Activated naive CD8-positive, alpha-beta T cell treated with anti-CD3 and anti-CD28 coated beads, Interleukin-2, amount 50 U/mL, for 24 hours (primary cell): ENCODE data around the gene BHLHE23.

Source experiments
- ATAC-seq: fragments of 150-1000 bp; cut with Tn5 transposase; one replicate; pipeline ENCODE4 v1.10.0; 2021
- DNase-seq: peaks from one replicate; pipeline ENCODE4 v3.0.0; 2021
- H3K27ac Mint-ChIP-seq: one replicate; pipeline ENCODE4 v1.8.0; 2021; ENCODE audit warnings: mild to moderate bottlenecking, mixed read lengths
- H3K27me3 Mint-ChIP-seq: one replicate; pipeline ENCODE4 v1.8.0; 2021; ENCODE audit warnings: mixed read lengths
- H3K36me3 Mint-ChIP-seq: one replicate; pipeline ENCODE4 v1.8.0; 2021; ENCODE audit warnings: low read depth, mixed read lengths
- H3K4me1 Mint-ChIP-seq: one replicate; pipeline ENCODE4 v1.8.0; 2021; ENCODE audit warnings: mixed read lengths
- H3K4me3 Mint-ChIP-seq: one replicate; pipeline ENCODE4 v1.8.0; 2021; ENCODE audit warnings: mild to moderate bottlenecking, moderate library complexity, mixed read lengths
- H3K9me3 Mint-ChIP-seq: one replicate; pipeline ENCODE4 v1.8.0; 2021; ENCODE audit warnings: mixed read lengths

Gene BHLHE23

GRCh38 chr20:63033794-63034709 lies 27.3 kb upstream of the BHLHE23 start:
- DNase-seq (no peak), ATAC-seq (no peak)
- Mint-ChIP-seq H3K27me3 (peaks cover 19% of the 10 kb centered on the region), H3K4me1 (peaks cover 6% of the 10 kb centered on the region), H3K36me3 (no peaks in the 10 kb centered on the region), H3K4me3 (no peak overlapping the region), H3K27ac (no peak overlapping the region), H3K9me3 (no peaks in the 10 kb centered on the region)

DNA sequence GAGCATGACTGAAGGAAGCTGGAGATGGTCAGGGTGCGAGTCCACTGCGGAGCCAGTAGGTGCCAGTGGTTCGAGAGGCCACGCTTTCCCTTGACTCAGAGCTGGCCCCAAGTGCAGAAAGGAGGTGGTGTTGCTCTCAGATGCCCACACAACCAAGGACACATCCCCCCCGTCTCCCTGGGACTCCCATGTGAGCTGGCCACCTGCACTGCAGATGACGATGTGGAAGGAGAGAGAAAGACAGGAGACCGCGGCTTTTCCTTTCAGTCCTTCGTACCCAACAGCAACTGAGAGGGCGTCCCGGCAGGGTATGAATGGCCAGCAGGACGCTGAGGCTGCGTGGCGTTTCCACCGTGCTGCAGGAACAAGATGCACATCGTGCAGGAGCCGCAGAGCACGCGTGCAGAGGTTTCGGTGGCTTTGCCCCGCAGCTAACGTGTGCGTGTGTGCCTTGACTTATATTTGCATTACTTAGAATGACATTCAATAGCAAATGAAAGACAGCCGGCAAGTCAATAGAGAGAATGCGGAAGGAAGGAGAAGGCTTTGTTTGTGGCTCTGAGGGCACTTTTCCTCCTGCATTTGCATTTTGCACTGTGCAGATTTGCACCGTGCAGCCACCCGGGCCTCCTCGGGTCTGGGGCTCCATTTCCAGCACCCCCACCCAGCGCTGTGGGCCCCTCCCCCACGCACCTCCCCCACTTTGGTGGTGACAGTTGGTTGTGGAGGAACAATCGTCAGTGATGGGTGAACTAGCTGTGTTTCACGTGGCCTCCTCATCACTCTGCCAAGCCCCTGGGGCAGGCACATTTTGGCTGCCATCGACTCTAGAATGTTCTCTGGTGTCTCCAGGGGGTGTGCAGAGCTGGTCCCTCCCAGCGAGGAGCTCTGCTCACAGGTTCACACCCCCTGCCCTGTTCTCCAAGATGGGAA lies 26.4 kb upstream of the BHLHE23 start:
- Mint-ChIP-seq H3K27ac (no peak overlapping the region), H3K9me3 (no peaks in the 10 kb centered on the region), H3K4me3 (peak overlapping the region; percentile 32)

DNA sequence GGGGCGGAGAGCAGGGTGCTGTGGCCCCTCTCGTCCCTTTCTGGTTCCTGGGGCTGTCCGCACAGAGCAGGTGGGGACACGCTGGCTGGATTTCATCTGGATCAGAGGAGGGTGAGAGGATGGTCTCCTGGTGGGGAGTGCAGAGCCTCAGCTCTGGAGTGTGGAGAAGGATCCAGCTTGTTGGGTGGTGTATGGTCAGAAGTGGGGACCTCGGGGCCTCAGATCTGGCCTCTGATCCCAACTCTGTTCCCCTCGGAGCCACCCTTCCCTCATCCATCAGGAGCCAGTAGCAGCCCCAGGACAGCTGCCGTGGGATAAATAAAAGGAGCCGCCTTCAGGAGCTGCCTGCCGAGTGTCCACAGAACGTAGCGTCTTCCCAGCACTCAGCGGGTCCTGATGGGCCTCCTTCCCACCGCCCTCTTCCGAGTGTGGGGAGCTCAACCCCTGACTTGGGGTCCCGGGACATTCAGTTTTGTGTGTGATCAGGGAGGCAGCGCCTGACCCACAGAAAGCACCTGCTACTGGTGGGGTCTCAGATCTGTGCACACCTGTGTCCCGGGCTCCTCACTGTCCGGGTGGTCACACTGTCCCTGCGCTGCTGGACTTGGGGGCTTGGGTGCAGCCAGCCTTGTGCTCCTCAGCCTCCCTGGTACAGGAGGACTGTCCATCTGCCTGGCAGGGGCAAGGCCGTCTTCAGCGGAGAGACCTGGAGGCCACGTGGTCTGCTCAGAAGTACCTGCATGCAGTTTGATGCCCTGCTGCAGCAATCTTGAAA lies 25.4 kb upstream of the BHLHE23 start:
- H3K27ac Mint-ChIP-seq, result no peak overlapping the region
- H3K36me3 Mint-ChIP-seq, result no peaks in the 10 kb centered on the region
- no peak for ATAC-seq
- no peaks in the 10 kb centered on the region for H3K9me3 Mint-ChIP-seq
- H3K4me1 Mint-ChIP-seq, result peaks cover 6% of the 10 kb centered on the region
- DNase-seq, result no peak
- H3K27me3 Mint-ChIP-seq, result peaks cover 21% of the 10 kb centered on the region
- H3K4me3 Mint-ChIP-seq, result no peak overlapping the region

More for the DNA sequence above, 26.4 kb upstream of the BHLHE23 start:
- Mint-ChIP-seq H3K36me3 (no peaks in the 10 kb centered on the region), H3K27me3 (peaks cover 19% of the 10 kb centered on the region), H3K4me1 (peaks cover 6% of the 10 kb centered on the region)
- ATAC-seq (no peak), DNase-seq (no peak)

GRCh38 chr20:63031251-63032014 lies 24.7 kb upstream of the BHLHE23 start:
- ATAC-seq (no peak), DNase-seq (no peak)
- H3K4me3 Mint-ChIP-seq, result no peak overlapping the region
- peaks cover 24% of the 10 kb centered on the region for H3K27me3 Mint-ChIP-seq
- peaks cover 6% of the 10 kb centered on the region for H3K4me1 Mint-ChIP-seq
- H3K9me3 Mint-ChIP-seq, result no peaks in the 10 kb centered on the region
- H3K27ac Mint-ChIP-seq, result no peak overlapping the region
- no peaks in the 10 kb centered on the region for H3K36me3 Mint-ChIP-seq

DNA sequence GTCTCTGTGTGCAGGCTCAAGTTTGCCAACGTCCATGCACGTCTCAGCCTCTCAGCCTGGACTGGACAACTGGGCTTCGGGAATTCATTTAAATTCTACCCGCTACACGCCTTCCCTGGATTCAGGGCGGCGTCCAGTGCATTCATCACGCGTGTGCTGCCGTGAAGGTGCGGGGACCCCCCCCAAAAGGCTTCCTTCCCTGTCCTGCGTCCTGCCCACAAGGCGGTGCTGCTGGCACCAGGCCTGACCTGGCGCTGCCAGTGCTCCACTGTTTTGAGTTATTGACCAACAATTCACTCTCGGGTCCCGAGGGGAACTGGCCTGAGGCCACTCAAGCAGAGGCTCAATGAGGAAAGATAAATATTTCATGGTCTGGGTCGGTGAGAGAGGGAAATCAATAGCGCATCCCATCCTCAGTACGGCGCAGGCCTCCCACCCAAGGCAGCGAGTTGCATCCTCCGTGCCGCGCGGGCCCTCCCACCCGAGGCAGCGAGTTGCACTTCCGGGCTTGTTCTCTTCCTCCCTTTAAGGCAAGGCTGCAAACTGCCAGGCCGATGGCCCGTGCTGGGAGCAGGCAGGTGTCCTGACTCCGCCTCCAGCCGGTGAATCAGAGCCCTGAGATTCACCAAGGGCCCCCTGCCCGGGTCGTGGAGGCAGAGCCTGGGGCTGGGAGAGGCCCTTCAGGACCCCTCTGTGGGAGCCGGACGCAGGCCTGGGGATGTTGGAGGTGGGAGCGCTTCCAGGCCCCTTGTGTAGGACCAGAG lies 22.8 kb upstream of the BHLHE23 start:
- H3K27ac Mint-ChIP-seq, result no peak overlapping the region
- H3K4me1 Mint-ChIP-seq, result peaks cover 6% of the 10 kb centered on the region
- H3K9me3 Mint-ChIP-seq, result no peaks in the 10 kb centered on the region
- H3K4me3 Mint-ChIP-seq, result no peak overlapping the region
- H3K27me3 Mint-ChIP-seq, result peaks cover 21% of the 10 kb centered on the region
- no peaks in the 10 kb centered on the region for H3K36me3 Mint-ChIP-seq
- DNase-seq (no peak), ATAC-seq (peak; percentile 30)

- peaks cover 21% of the 10 kb centered on the region for H3K27me3 Mint-ChIP-seq
- peaks cover 6% of the 10 kb centered on the region for H3K4me1 Mint-ChIP-seq
- H3K9me3 Mint-ChIP-seq, result no peaks in the 10 kb centered on the region
- ATAC-seq (no peak), DNase-seq (no peak)
- H3K36me3 Mint-ChIP-seq, result no peaks in the 10 kb centered on the region
- no peak overlapping the region for H3K4me3 Mint-ChIP-seq
- no peak overlapping the region for H3K27ac Mint-ChIP-seq
Observed at GRCh38 chr20:63028461-63028921, 21.7 kb upstream of the BHLHE23 start.

DNA sequence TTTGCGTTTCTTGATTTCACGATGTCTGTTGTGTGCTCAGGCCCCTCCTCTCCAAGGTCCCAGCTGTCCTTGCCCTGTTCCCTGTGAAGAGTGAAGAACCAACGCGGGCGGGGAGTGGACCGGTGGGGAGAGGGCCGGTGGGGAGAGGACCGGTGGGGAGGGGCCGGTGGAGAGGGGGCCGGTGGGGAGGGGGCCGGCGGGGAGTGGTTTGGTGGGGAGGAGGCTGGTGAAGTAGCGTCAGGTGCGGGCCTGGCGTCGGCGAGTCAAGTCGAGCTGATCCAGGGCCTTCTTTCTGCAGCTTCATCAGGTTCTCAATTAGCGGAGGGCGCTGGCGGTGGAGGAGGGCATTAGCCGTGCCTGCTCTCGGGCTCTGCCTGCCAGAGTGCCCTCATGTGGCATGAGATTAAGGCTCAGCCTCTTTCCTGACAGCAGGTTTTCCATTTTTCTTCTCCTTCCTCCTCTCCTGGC lies 21.2 kb upstream of the BHLHE23 start:
- ATAC-seq (no peak), DNase-seq (peak; percentile 17)
- no peaks in the 10 kb centered on the region for H3K9me3 Mint-ChIP-seq
- no peak overlapping the region for H3K4me3 Mint-ChIP-seq
- H3K27me3 Mint-ChIP-seq, result peaks cover 18% of the 10 kb centered on the region
- H3K4me1 Mint-ChIP-seq, result peaks cover 4% of the 10 kb centered on the region
- no peak overlapping the region for H3K27ac Mint-ChIP-seq
- H3K36me3 Mint-ChIP-seq, result no peaks in the 10 kb centered on the region

GRCh38 chr20:63027221-63027921 lies 20.6 kb upstream of the BHLHE23 start:
- H3K27ac Mint-ChIP-seq, result no peak overlapping the region
- no peaks in the 10 kb centered on the region for H3K36me3 Mint-ChIP-seq
- no peak overlapping the region for H3K4me3 Mint-ChIP-seq
- H3K9me3 Mint-ChIP-seq, result no peaks in the 10 kb centered on the region
- no peaks in the 10 kb centered on the region for H3K4me1 Mint-ChIP-seq
- ATAC-seq (no peak), DNase-seq (no peak)
- peaks cover 14% of the 10 kb centered on the region for H3K27me3 Mint-ChIP-seq

GRCh38 chr20:63026582-63027165 lies 19.9 kb upstream of the BHLHE23 start:
- no peak overlapping the region for H3K4me3 Mint-ChIP-seq
- no peak overlapping the region for H3K27ac Mint-ChIP-seq
- H3K36me3 Mint-ChIP-seq, result no peaks in the 10 kb centered on the region
- H3K9me3 Mint-ChIP-seq, result no peaks in the 10 kb centered on the region
- DNase-seq, result no peak
- H3K27me3 Mint-ChIP-seq, result peaks cover 10% of the 10 kb centered on the region
- no peaks in the 10 kb centered on the region for H3K4me1 Mint-ChIP-seq
- no peak for ATAC-seq

DNA sequence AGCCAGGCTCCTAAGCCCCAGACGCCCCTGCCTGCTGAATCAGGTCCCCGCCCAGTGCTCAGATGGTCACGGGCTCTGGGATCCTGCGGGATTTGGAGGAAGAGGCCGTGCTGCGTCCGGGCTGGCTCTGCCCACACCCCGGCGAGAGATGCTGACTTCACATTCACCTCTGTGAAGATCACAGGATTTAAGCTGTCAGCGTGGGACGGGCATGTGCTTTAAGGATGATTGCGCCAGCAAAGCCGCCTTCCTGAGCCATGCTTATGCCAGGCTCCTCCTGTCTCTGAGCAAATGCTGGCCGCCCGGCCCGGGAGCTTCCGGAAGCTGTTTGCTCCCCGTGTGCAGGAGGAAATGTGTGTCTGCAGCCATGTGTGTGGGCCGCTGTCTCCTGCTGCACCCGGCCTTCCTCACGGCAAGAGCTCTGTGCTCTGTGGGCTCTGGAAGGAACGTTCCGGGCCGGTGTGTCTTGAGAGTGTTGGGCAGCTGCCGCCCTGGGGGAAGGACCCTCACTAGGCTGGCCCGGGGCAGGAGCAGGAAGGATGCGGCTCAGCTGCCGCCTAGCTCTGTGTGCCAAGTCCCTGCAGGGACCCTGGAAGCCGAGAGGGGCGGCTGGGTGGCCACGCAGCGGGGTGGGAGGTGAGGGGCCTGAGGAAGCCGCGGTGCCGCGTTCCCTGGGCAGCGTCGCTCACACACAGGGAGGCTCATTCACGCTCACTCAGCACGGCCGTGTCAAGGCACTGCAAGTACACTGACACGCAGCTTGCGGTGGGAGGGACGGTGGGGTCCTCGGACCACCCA lies 19.0 kb upstream of the BHLHE23 start:
- Mint-ChIP-seq H3K4me3 (no peak overlapping the region), H3K9me3 (no peaks in the 10 kb centered on the region), H3K4me1 (no peaks in the 10 kb centered on the region), H3K27ac (no peak overlapping the region), H3K36me3 (no peaks in the 10 kb centered on the region), H3K27me3 (peaks cover 10% of the 10 kb centered on the region)
- peak; percentile 19 for DNase-seq
- ATAC-seq, result no peak

DNA sequence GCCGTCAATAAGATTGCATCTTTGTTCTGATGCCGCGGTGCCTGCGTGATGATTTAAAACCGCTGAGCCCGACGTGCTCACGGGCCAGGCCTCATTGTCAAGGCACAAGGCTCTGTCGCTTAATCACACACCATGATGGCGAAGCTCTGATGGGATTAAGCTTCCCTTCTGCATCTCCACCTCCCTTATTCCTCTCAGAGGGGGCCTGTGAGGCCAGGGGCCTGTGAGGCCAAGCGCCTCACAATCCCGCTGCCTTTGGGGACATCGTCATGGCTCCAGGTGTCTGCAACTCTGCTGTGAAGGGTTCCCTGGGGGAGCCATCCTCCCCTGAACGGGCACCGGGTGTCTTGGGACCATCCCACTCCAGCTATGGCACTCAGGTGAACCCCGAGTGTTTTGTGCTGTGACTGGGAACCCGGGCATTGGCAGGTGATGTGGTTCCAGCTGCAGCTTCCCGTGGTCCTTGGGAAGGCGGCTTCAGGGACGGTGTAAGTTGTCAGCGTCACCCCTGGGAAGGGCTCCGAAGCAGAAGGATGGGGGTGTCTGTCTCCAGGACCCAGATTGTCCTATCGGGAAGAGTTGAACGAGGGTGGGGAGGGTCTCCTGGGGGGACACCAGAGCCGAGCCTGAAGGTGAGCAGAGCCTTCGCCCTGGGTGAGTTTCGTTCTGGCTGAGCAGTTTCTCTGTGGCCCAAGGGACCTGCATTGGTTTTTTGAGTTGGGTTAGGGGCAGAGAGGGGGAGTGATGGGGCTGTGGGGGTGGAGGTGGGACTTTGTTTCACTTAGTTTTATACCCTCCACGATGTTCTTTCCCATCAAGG lies 18.0 kb upstream of the BHLHE23 start:
- Mint-ChIP-seq H3K36me3 (no peaks in the 10 kb centered on the region), H3K4me3 (no peak overlapping the region), H3K27me3 (peaks cover 12% of the 10 kb centered on the region), H3K27ac (no peak overlapping the region), H3K9me3 (no peaks in the 10 kb centered on the region), H3K4me1 (no peaks in the 10 kb centered on the region)
- DNase-seq (no peak), ATAC-seq (no peak)
